Stimulated activated CD4-positive, alpha-beta T cell treated with anti-CD3 and anti-CD28 coated beads, Interleukin-12 subunit alpha, Interleukin-12 subunit beta, amount 100 ng/mL, for 48 hours (primary cell): ENCODE data around the gene PCGF3.
"Not testable (repeated sequence)": the region's sequence is repeated elsewhere in the genome, so short reads cannot be mapped to it uniquely, and the experiment has no call there.

Experiments used
- DNase-seq, 3 donors: peaks; one replicate each; pipeline ENCODE4 v3.0.0-alpha.2; 2020; ENCODE audit warnings: low read depth in 2 of 3, low spot score in 1 of 3

The PCGF3 gene

GRCh38 chr4:793941-794621 lies 88.4 kb downstream of the PCGF3 start:
- no peak for DNase-seq

GRCh38 chr4:794900-795725 lies 89.5 kb downstream of the PCGF3 start:
- DNase-seq = no peak

GRCh38 chr4:795726-796119 lies 90.1 kb downstream of the PCGF3 start:
- DNase-seq = no peak

GRCh38 chr4:796206-796605 lies 90.6 kb downstream of the PCGF3 start:
- no peak for DNase-seq

GRCh38 chr4:797066-797465 lies 91.4 kb downstream of the PCGF3 start:
- no peak for DNase-seq

- no peak for DNase-seq
These were observed 95.9 kb downstream of the PCGF3 start for GRCh38 chr4:801436-802124.

GRCh38 chr4:803884-804283 lies 98.3 kb downstream of the PCGF3 start:
- no peak for DNase-seq

GRCh38 chr4:804804-805203 lies 99.2 kb downstream of the PCGF3 start:
- DNase-seq = no peak

- DNase-seq = not testable (repeated sequence)
These were observed 101.3 kb downstream of the PCGF3 start for GRCh38 chr4:806979-807378.

- DNase-seq = no peak
These were observed 102.2 kb downstream of the PCGF3 start for GRCh38 chr4:807792-808191.

- DNase-seq = no peak
These were observed 103.4 kb downstream of the PCGF3 start for GRCh38 chr4:808860-809570.

- no peak for DNase-seq
These were observed 108.3 kb downstream of the PCGF3 start for GRCh38 chr4:813900-814299.

GRCh38 chr4:814312-814850 lies 108.7 kb downstream of the PCGF3 start:
- DNase-seq = no peak

- no peak for DNase-seq
These were observed 110.0 kb downstream of the PCGF3 start for GRCh38 chr4:815464-816146.

- no peak for DNase-seq
These were observed 112.7 kb downstream of the PCGF3 start for GRCh38 chr4:818106-818921.

- DNase-seq = no peak
These were observed 114.0 kb downstream of the PCGF3 start for GRCh38 chr4:819401-820229.
